COLO668 (cell line): Measurements from ENCODE around the gene KLC1.

Experiments used
- DNase-seq: peaks from one replicate; lab custom pipeline; 2025; ENCODE audit not compliant: unreplicated experiment; lab: John Stamatoyannopoulos, UW

Gene KLC1

DNA sequence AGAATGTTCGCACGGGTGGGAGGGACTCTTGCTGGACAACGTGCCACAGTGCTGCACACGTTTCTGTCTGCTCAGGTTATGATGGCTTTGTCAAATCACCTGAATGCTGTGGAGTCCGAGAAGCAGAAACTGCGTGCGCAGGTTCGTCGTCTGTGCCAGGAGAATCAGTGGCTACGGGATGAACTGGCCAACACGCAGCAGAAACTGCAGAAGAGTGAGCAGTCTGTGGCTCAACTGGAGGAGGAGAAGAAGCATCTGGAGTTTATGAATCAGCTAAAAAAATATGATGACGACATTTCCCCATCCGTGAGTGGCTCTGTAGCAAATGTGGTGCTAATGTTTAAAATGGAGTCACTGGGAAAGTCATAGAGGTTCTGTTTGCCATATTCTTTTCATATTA is 28.5 kb downstream of the KLC1 start:
- no peak for DNase-seq

DNA sequence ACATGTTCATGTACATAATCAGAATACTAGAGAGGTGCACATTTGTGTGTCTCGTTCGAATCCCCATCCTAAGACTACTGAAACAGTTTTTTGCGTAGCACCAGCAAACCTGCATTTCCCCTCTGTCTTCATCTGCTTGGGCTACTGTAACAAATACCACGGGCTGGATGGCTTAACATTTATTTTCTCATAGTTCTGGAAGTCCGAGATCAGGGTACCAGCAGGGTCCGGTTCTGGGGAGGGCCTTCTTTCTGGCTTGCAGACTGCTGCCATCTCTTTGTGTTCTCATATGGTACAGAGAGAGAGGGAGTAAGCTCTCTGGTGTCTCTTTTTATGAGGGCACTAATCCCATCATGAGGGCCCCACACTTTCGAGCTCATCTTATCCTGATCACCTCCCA is 30.6 kb downstream of the KLC1 start:
- DNase-seq, result no peak

DNA sequence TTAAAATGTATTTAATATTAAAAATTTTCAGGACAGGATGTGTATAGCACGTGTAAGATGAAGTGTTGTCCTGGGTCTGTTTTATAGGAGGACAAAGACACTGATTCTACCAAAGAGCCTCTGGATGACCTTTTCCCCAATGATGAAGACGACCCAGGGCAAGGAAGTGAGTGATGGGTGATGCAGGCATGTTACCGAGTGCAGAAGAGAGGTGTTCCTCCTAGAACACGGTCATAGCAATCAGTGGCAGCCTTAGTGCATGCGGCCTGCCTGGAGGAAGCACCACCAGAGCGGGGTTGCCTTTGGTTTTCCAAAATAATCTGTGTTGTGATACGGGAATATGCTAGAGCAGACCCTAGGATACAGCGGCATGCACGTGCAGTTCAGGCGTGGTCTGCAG is 33.0 kb downstream of the KLC1 start:
- DNase-seq, result no peak

DNA sequence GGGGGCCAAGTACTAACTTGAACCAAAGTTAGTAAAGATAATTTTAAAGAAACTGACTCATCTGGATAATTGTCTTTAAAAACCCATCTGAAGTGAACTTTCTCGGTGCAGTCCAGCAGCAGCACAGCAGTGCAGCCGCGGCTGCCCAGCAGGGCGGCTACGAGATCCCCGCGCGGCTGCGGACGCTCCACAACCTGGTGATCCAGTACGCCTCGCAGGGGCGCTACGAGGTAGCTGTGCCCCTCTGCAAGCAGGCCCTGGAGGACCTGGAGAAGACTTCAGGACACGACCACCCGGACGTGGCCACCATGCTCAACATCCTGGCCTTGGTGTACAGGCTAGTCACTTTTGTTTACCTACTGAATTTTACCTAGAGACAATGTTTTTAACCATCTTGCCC is 33.6 kb downstream of the KLC1 start:
- DNase-seq, result no peak

DNA sequence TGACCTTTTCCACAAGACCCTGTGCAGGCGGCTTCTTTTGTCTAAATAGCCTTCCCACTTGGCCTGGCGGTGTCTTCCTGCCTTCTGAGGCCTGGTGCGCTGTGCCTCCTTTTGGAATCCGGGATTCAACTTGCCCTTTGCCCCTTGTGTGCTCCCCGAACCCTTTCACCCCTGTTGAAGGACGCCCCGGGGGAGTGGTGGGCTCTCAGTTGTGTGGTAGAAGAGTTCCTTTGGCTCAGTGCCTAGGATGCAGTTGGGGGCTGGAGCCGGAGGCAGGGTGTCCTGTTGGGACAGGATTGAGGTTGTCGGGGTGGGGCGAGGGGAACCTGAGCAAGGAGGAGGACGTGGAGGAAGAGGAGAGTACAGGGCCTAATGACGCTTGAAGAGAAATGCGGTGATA is 34.5 kb downstream of the KLC1 start:
- no peak for DNase-seq

DNA sequence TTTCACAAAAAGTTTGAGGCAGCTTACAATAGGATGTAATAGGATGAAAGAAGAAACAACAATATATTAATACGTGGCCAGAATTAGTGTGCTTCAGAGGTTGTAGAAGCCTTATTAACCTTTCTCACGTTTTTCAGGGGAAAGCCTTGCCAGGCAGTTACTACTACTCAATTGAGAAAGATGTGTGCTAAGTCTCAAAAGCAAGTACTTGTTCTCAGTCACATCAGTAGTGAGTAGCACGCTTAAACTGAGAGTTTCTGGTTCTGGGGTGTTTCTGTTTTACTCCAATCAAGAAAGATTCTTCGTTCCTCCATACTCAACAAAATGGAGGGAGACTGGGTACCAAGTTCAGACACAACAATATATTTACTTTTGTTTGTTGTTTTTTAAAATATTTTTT is 38.7 kb downstream of the KLC1 start:
- no peak for DNase-seq

DNA sequence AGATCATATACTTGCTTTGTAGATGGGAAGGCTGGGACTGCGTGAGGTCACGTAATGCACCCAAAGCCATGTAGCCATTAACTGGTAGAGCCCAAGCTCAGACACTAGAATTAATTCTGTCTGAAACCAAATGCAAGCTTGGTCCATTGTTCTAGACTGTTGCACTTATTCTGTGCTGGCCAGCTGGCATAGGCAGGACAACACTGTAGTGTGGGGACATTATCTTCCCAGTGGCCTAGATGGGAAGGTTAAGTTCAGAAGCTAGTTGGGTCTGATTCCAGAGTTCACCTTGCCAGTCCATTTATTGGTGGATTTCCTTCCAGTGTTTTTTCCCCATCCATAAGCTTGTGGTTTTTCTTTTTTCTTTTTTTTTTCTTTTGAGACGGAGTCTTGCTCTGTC is 39.1 kb downstream of the KLC1 start:
- no peak for DNase-seq

DNA sequence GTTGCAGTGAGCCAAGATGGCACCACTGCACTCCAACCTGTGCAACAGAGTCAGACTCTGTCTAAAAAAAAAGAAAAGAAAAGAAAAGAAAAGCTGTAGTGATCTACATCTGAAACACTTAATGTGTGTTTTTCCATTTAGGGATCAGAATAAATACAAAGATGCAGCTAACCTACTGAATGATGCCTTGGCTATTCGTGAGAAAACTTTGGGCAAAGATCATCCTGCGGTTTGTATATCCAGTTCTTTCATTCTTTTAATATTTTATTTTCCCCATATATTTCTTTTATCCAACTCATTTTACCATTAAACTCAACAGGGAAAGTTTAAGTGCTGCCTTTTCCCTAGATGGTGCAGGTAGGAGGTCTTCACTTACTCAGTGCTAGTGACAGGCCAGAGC is 40.4 kb downstream of the KLC1 start:
- DNase-seq, result no peak

DNA sequence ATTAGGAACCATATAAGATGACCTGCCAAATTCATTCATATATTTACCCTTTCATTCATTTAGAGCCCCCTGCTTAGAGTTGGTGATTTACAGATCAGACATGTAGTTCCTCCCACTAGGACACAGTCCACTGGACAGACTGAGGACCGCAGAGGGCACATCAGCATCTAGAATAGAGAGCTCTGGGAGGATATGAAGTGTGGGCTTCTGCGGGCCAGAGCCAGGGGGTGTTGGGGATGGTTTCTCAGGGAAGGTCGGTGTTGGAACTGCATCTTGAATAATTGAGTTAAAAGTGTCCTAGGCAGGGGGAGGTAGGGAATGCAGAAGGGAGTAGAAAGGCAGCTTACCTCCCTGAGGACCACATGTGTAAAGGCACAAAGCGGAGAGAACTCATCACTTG is 42.9 kb downstream of the KLC1 start:
- DNase-seq, result no peak

DNA sequence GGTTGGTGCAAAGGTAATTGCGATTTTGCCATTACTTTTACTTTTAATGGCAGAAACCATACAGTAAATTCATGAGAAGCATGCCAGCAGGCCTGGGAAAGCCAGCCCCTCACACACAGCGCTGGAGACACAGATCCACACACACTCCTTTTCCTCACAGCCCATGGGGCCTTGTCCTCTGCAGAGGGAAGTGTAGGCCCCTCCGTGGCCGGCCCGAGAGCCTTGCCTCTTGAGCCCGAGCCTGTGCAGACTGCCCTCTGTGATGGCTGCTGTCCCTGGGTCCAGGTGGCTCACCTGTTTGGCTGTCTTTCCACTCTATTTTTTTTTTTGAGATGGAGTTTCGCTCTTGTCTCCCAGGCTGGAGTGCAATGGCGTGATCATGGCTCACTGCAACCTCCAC is 46.9 kb downstream of the KLC1 start:
- no peak for DNase-seq

DNA sequence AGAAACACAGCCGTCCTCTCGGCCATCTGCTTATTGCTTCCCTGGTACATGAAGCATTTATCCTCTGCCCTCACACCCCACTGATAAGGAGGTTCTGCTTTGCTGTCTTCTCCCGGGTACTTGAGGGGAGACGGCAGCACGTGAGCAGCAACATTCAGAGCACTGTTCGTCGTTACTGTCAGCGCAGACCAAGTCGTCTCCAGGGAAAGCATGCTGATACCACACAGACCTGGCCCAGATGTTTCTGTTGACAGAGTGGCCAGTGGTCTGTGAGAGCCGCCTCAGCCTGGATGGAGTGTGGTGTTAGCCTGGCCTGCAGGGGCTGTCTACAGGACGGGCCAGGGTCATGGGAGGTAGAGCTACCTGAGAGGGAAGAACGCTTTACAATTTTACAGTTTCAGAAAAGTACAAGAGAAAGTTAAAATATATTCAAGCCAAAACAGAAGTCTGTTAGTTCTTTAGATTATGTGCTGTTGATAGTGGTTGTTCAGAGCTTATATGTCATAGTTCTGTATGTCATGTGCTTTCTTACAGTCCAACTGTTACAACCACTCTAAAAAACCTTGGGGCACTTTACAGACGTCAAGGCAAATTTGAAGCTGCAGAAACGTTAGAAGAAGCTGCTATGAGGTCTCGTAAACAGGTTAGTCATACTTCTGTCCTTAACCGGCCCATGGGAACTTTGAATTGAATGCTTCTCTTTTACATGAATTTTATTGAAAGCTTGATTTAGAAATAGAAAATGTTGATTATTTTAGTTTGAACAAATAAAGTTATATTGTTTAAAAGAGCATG is 48.1 kb downstream of the KLC1 start:
- DNase-seq, result no peak

DNA sequence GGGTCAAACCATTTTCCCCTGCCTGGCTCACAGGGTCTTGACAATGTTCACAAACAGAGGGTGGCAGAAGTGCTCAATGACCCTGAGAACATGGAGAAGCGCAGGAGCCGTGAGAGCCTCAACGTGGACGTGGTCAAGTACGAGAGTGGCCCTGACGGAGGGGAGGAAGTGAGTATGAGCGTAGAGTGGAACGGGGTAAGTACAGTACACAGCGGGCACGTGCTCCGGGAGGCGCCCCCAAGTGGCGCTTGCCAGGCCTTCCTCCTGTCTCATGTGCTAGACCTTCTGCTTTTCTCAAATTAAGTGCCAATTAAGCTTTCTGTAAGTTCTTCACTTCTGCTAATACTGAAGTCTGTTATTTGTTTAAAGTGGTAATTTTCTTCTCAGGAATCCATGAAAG is 50.3 kb downstream of the KLC1 start:
- peak; percentile 41 for DNase-seq

DNA sequence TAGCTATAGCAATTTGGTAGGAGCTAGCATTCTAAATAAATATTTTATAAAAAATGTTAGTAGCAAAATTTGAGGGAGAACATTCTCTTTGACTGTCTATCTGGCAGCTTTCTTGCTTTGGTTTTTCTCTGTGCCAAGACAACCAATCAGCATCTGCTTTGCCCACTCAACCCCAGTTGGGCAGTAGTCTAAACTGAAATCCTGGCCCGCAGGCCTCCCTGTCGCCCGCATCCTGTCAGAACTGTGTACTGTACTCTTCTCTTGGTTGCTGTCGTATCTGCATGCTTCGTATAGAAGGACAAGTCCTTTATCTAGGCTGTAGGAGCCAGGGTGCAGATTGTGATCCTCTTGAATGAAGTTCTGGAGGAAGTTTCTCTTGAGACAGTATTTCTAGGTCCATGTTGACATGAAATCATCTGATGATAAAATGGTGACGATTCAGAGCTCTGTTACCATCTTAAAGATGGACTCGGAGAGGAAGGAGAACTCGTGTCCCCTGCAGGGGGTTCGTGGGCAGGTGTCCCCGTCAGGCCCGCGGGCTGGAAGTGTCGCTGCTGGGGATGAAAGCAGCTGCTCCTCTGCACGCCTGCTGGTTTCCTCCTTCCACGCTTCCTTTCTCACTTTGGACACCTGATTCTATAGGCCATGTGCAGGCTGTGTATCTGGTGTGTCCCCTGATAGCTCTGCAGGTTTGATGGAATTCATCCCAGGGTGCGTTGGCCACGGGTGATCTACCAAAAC is 51.6 kb downstream of the KLC1 start:
- DNase-seq, result no peak

DNA sequence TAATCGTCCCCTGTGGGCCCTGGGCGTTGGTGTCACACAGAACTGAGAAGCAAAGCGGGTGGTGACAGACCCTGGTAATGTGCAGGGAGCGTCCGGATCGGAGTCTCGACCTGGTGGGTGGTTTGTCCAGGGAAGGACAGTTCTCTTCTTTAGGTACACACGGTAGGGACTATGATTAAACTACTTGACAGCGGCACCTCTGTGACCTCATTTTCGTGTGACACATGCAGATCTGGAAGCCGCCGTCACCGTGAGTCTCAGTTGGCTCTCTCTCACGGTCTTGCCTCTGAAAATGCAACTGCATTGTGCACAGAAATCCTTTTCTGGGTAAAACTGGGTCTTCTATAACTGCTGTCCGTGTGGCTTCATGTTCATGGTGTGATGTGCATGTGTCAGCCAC is 54.1 kb downstream of the KLC1 start:
- DNase-seq, result no peak

DNA sequence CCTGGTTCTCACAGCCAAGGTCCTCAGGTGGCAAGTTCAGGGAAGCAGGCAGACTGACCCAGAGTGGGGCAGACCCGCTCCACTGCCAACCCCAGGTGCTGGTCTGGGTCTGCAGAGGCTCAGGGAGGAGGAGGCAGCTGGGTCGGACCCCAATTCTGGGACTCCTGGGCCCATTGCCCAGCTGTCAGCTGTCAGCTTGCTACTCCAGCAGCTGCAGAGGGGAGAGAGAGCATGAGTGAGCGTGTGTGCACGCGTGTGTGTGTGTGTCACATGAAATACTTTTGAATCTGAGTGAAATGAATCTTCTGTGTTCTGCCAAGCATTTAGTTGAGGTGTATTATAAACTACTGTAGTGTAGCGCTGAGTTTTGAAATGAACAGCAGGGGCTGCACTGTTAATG is 55.5 kb downstream of the KLC1 start:
- no peak for DNase-seq

DNA sequence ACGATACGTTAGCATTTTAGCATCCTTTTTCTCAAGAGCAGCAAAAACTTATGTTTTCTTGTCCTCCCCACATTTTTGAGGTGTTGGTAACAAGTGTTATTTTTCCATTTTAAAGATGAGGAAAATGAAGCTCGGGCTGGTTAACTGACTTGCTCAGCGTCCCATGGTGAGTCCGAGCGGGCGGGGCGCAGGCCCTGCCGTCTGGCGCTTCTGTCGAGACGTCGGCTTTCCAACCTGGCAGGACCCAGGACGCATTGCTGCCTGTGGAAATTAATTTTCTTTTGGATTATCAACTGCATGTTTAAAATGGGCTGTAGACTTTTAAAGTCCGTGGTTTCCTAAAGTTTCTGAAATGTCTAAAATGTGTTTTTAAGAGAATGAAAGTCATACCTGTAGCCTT is 55.9 kb downstream of the KLC1 start:
- no peak for DNase-seq

DNA sequence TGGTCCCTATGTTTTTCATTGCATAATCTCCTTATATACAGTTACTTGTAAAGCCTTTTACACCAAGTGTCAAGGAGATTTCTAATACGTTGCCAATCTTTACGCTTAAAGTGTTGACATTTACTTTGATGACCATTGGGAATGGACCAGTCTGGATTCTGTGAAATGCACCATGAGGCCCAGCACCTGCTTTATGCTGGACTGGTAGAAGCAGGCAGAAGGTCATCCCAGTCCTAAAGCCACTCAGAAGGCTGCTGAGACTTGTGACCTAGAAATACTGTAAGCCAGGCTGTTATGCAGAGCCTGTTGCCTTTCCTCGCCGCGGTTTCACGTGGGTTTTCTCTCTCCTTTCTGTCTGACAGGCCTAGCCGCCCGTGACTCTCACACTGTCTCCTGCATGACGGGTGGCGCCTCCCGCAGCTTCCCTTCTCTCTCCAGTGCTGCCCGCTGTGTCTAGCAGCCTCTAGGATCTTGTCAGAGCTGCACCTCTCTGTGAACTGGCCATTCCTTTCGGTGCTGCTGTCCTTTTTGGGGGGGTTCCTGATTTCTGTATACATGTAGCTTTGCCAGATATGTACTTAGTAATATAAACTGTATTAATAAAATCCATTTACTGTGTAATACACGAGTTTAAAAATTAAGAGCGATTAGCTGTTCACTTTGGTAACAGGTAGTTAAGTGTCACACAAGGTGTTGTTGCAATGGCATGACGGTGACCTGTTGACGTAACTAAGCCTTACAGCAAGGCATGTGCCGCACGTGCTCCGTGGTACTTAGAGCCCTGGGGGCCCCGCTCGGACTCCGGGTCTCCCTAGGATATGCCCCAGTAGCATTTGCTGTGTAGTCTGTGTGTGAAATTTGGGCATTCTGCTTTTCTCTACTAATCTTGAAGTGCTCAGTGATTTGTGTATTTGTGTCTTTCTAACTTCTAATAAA is 56.5 kb downstream of the KLC1 start:
- DNase-seq, result no peak

DNA sequence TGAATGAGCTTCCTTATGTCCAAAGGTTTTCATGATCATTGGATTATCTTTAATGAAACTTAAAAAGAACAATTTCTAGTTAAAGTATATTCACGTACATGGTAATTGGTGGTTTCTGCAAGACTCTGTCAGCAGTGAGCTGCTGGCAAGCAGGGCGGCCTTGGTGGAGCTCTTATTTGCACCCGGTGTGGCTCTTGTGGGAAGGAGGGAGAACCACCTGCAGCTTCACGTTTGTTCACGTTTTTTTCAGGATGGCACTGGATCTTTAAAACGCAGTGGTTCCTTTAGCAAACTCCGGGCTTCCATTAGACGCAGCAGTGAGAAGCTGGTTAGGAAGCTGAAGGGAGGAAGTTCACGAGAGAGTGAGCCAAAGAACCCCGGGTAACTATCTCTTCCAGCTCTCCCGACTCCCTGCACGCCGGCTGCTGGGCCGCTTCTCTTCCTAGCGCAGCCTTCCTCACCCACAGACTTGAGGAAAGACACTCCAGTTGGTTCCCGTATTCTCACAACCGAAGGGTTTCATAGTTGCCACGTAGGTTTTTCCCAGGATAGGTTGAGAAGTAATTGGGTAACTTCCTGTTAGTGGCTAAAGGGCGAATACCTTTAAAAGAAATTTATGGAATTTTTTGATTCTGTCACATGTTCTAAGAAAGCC is 57.9 kb downstream of the KLC1 start:
- no peak for DNase-seq

DNA sequence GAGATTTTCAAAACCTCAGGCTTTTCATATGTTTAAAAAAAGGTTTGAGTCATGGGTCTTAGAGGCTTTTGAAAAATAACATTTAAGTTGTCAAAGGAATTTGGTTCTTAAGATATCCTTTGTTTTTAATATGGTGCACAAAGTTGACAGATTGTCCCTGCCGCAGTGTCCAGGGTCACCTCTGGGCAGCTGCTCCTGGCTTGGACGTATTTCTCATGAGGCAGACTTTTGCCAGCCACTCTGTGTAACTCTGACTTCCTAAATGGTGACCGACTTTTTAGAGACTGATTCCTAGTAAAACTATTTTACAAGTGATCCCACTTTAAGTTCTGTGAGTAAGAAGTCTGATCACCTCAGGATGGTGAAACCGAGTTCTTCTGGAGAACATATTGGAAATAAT is 58.7 kb downstream of the KLC1 start:
- DNase-seq, result no peak

DNA sequence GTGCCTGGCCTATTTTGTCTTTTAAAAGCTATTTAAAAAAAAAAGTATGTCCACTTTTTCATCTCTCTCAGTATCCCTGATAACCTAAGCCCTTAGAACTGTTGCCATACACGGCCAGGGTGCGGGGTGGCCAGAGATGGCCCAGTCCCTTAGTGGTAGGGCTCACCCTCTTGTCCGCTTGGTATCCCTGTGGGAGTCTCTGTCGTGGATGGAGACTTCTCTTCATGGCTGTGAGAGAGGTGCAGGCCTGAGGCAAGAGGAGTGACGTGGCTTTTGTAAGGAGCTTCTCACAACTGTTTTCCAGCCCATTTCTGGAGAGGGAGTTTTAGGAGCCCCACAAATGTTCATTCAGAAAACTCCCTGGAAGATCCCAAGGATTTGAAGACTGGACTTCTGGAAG is 59.4 kb downstream of the KLC1 start:
- no peak for DNase-seq
